DMS153 (cell line): Measurements from ENCODE around the gene LMBR1.
"Not testable (repeated sequence)": the region's sequence is repeated elsewhere in the genome, so short reads cannot be mapped to it uniquely, and the experiment has no call there.

Experiments used
- DNase-seq: peaks from one replicate; lab custom pipeline; 2025; lab: John Stamatoyannopoulos, UW

The LMBR1 gene

GRCh38 chr7:156654511-156655234 lies 238.3 kb downstream of the LMBR1 start:
- no peak for DNase-seq

- DNase-seq: no peak
Measured at GRCh38 chr7:156652886-156653568, 240.0 kb downstream of the LMBR1 start.

DNA sequence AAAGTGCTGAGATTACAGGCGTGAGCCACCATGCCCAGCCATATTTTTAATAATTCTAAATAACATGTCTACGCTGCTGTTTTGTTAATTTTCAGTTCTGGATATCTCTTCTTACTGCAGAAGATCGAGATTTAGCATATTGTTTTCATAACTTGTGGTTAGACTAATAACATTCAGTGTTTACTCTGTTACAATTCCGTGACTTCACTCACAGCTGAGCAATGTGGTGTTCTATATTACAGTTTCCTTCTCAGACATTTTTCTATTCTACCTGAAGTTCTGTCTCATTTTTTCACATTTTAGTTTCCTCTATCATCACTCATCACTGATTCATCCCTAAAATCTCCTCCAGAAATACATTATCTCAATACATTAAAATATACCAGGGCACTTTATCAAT lies 241.5 kb downstream of the LMBR1 start:
- no peak for DNase-seq

DNA sequence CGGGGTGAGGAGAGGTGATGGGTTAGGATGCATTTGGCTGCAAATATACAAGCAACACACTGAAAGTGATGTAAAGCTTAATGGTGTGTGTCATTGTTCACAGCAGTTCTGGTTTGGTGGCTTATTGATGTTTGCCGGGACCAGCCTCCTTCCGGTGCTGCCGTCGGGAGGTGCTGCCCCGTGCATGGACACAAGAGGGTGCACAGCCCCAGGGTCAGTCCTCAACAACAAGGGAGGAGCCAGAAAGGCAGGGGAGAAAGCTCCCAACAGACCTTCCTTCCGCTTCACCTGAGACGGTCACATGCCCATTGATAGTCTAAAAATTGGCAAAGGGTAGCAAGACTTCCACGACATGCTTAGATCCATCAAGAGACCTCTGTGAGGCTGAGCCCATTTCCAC lies 242.9 kb downstream of the LMBR1 start:
- DNase-seq: no peak

DNA sequence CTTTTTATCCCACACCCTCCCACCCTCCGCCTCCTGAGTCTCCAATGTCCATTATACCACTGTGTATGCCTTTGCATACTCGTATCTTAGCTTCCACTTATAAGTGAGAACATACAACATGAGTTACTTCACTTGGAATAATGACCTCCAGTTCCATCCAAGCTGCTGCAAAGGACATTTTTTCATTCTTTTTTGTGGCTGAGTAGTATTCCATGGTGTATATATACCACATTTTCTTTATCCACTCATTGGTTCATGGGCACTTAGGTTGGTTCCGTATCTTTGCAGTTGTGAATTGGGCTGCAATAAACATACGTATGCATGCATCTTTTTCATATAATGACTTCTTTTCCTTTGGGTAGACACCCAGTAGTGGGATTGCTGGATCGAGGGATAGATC lies 245.7 kb downstream of the LMBR1 start:
- not testable (repeated sequence) for DNase-seq

DNA sequence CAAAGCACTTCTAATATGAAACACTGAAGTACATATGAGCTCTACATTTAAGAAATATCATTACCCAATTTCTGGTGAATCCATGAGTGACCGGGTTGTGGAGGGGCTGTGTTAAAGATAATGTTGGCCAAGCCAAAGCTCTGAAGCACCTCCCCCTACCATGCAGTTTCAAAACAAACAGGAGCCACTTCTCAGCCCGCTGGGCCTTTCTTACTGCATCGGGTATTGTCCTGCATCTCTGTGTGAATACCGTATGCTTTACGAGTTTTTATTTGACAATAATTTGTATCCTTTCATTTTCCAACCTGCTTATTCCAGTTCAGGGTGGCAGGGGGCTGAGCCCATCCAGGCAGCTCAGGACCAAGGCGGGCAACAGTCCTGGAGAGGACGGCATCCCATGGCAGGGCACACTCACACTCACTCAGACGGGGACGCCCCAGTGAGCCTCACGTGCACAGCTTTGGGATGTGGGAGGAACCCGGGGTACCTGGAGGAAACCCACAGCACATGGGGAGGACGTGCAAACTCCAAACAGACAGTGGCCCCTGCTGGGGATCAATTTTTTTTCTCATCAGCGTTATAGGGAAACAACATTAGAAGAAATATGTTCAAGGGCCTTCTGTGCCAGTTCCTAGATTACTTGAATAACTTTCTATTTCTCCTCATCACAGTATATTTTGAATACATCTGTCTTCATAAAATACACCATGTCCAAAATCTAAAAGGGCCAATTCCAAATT lies 250.5 kb downstream of the LMBR1 start:
- DNase-seq: no peak

DNA sequence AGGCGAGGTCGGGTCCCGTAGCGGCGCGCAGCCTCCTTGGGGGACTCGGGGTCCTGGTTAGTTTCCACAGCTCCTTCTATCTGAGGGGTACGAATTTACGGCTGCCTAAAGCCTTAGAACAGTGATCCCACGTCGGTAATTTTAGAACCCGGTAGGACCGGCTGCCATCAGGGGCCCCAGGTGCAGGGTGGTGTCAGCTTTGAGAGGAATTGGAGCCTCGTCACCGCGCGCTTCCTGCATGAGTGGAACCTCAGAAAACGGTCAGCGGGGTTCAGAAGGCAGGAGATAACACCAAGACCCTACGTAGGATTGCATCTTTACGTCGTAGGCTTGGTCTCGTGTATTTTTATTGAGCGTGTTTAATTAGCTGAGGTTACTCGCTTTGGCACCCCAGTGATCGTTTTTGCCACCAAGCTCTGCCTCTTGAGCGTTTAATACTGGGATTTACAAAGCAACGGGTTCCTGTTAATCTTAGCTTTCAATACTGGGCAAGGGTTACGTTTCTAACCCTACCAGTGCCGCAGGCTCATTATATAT lies 252.0 kb downstream of the LMBR1 start:
- no peak for DNase-seq

DNA sequence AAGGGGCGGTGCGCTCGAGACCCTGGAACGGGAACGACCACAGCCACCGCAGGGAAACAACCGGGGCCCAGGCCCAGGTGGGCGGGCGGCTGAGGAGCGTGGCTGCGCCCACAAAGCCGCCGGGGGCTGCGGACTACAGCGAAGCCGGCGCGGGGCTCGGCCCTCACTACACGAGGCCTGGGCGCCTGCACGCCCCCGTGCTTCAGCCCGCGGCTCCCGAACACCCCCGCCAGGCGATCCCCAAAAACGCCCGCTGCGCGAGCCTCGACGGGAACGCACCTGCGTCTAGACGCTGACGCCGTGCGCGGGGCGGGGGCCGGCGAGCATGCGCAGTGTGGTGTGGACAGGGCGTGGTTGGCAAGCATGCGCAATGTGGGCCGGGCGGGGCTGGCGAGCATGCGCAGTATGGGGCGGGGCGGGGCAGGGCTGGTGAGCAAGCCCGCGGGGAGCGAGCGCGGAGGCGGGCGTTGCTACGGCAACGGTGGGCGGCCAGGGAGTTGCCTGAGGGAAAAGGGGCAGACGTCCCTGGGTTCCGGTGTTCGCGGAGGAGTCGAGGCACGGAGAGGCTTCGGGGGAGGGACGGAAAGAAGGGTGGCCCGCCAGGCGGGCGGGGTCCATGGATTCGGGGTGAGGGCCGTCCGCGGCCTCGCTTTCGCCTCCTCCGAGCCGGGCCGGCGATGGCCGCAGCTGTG lies 252.6 kb downstream of the LMBR1 start, which contains the start of gene RNF32:
TSS of gene RNF32 (plus strand) at position 518 of the 692 bp plus-strand sequence. CDS start 3,104 bp downstream, outside the sequence.
- peak; percentile 89 for DNase-seq

DNA sequence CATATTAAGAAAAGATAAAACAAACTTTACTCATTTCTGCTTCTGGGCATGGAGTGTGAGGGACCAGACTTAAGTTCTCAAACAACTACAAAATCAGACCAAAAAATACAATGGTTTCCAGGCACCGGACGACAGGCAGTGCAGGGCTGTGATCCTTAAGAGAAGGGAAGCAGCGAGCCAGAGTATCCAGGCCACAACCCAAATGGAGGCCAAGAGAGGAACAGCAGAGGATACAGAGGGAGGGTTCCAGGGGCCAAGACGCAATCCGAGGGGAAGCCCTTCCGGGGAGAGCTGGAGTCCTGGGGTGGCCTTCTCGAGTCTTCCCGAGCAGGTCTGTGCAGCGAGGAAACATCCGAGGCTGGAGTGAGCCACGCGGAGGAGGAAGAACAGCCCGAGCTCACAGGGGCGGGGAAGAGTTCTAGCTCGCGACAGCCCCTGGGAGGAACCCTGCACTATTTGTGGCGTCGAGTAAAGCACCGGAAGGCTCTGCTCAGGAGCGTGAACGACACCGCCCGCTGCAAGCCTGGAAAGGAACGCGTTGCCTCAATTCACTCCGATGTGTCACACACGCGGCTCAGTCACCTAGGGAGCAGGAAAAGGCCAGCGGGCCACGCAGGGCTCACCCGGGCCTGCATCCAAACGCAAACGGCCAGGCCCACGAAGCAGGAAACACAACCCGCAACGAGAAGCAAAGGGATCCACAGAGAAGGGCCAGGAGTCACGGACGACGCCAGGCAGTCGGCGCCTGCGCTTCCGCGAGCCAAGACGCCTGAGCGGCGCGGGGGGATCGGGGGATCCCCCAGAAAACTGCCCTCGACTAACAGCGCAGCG lies 253.3 kb downstream of the LMBR1 start:
- peak; percentile 9 for DNase-seq

DNA sequence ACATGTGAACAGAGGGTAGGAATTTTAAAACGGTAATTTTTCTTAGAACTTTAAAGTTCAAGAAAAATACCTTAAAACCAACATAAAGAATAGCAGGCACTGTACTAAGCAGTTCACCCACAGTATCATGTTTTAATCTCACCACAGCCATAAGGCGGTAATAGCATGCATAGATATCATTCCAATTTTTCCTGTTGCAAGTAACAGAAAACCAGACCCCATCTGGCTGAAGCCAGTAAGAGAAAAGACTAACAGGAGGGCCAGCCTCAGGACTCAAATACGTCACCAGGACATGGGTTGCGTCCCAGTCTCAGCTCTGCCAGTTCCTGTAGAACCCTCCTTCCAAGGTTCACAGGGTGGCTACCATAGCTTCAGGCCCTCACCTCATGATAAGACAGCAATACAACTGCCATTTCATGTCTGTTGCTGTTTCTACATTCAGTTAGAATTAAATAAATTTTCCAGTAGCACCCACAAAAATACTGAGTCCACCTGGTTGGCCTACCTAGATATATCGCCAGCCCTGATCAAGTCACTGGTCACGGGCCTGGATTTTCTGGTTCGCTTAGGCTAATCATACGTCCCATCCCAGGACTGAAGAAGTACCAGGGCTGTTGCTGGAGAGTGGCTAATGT lies 254.4 kb downstream of the LMBR1 start:
- no peak for DNase-seq

DNA sequence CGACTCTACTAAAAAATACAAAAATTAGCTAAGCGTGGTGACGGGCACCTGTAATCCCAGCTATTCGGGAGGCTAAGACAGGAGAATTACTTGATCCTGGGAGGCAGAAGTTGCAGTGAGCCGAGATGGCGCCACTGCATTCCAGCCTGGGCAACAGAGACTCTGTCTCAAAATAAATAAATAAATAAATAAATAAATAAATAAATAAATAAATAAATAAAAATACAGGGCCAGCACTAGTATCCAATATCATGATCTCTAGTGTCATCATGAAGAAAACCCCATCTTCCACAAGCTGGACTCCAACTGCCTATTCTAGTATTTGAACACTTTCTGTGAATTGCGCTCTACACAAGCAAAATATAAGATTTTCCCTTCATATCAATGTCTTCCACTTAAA lies 255.9 kb downstream of the LMBR1 start:
- not testable (repeated sequence) for DNase-seq

GRCh38 chr7:156635529-156636385 lies 257.2 kb downstream of the LMBR1 start:
- DNase-seq: no peak

- no peak for DNase-seq
Measured at GRCh38 chr7:156634117-156634516, 258.9 kb downstream of the LMBR1 start.

- DNase-seq: no peak
Measured at GRCh38 chr7:156629873-156630272, 263.1 kb downstream of the LMBR1 start.

DNA sequence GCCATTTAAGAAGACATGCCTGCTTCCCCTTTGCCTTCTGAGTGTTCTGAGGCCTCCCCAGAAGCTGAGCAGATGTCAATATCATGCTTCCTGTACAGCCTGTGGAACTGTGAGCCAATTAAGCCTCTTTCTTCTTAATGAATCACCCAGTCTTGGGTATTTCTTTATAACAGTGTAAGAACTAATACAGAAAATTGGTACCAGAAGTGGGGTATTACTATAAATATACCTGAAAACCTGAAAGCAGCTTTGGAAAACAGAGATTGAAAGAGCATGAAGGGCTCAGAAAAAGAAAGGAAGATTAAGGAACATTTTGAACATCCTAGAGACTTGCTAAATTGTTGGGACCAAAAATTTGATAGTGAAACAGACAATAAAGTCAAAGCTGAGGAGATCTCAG lies 264.4 kb downstream of the LMBR1 start:
- no peak for DNase-seq
